GM19099 (cell line): ENCODE measurements around the gene CSHL1.

Experiments
- POLR2A ChIP-seq: IDR thresholded peaks from 3 replicates; pipeline ENCODE4 v1.6.1; 2011; ENCODE audit warnings: low read depth; ENCODE audit not compliant: insufficient read length; ENCODE audit errors: extremely low read depth

CSHL1 gene

GRCh38 chr17:63945784-63946439 lies 34.9 kb upstream of the CSHL1 start:
- TF ChIP-seq POLR2A, result peak; percentile 15

- TF ChIP-seq POLR2A, result no peak
Measured at GRCh38 chr17:63944736-63945499, 33.9 kb upstream of the CSHL1 start.

GRCh38 chr17:63943745-63944144 lies 32.7 kb upstream of the CSHL1 start:
- no peak for TF ChIP-seq POLR2A

DNA sequence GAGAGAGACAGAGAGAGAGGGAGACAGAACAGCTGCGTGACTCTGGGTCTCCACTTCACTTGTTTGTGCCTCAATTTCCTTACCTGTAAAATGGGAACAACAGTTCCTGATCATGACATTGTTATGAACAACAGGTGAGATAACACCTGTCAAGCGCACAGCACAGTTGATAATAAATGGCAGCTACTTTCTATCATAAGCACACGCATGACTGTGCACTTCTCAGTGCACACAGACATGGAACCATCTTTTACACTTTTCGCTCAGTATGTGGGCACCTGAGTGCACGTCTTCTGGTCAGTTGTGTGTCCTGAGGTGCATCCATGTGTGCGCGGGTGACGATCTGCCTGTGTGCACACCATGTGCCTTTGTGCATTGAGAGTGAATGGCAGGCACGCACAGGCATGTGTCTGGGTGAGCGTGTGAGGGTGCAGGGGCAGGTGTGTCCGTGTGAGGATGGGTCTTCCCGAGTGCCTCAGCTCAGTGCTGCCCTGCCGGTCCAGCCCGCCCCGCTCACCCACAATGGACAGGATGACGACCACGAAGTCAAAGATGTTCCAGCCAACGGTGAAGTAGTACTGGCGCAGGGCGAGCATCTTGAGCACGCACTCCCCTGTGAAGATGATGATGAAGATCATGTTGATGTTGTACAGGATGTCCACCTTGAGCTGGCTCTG lies 31.4 kb upstream of the CSHL1 start:
- TF ChIP-seq POLR2A, result no peak

DNA sequence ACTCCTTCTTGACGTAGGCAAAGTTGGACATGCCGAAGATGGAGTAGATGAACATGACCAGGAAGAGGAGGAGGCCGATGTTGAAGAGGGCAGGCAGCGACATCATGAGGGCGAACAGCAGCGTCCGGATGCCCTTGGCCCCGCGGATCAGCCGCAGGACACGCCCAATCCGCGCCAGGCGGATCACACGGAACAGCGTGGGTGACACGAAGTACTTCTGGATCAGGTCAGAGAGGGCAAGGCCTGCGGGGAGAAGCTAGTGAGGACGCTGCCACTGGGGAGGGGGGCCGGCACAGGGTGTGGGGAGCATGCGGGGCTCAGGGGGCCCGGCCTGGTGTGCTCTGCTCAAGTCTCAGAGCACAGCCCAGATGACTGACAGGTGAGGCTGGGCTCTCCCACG lies 30.7 kb upstream of the CSHL1 start:
- TF ChIP-seq POLR2A, result no peak

DNA sequence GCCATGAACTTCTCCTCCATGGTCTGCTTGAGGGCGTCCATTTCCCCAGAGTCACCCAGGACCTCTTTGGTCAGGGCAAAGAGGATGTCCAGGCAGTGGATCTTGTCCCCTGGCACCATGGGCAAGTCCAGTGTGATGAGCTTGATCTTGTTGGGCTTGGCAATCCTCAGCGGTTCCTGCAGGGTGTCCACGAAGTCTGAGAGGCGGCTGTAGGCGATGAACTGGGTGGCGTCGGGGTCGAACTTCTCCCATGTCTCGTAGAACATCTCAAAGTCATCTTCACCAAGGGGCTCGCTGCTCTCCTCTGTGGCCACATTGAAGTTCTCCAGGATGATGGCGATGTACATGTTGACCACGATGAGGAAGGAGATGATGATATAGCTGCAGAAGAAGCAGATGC lies 30.1 kb upstream of the CSHL1 start:
- no peak for TF ChIP-seq POLR2A

DNA sequence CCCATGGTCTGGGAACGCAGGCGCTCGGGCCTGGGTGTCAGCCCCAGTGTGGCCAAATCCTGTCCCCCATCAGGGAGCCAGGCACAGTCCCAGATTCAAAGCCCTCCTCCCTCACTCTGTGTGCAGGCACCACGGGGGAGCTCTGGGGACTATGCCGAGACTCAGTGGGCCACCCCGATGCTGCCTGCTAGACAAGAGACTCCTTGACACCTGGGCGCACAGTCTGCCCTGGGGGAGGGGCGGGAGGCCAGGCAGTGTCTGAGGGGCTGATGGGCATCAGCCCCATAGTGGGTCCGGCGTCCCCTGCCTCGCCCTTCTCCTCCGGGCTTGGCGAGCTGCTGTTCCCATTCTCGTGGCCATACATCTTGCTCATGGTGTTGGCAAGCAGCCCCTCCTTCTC lies 29.5 kb upstream of the CSHL1 start:
- no peak for TF ChIP-seq POLR2A

GRCh38 chr17:63939884-63940283 lies 28.8 kb upstream of the CSHL1 start:
- TF ChIP-seq POLR2A, result no peak

GRCh38 chr17:63939401-63939800 lies 28.3 kb upstream of the CSHL1 start:
- TF ChIP-seq POLR2A, result no peak

- no peak for TF ChIP-seq POLR2A
Measured at GRCh38 chr17:63937920-63938319, 26.9 kb upstream of the CSHL1 start.

- no peak for TF ChIP-seq POLR2A
Measured at GRCh38 chr17:63937319-63937718, 26.3 kb upstream of the CSHL1 start.

DNA sequence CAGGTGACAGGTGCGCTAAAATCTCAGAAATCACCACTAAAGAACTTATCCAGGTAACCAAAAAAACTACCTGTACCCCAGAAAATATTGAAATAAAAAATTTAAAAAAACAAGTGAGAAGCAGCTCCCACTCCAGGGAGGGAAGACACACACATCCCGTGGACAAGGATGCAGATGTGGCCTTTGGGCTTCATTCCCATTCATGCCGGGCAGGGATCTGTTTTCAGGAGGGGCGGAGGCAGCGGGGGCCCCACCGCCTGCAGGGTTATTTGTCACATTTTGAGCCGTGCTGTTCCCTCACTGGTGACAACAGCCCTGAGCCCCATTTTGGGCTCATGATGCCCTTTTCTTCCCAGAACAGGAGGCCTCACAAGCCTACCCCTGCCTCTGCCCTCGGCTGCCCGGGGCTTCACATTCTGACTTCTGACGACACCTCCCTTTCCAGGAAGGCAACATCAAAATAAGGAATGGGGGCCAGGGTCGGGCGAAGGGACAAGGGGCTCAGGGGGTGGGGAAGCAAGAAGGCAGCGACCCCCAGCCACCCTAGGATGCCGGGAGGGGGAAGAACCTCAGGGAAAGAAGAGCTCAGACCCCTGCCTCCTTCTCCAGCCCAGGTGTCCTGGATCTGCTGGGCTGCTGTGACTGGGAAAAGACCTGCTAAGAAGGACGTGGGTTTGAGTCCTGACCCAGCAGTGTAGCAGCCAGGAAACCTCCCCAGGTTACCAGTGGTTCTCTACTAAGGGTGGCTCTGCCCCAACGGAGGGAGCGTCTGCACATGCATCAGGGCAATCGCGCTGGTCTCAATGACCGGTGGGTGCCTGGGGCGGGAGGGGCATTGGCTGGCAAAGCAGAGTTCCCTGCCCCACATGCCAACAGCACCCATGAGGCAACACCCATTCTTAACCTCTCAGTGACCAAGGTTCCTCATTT lies 23.4 kb upstream of the CSHL1 start:
- TF ChIP-seq POLR2A, result no peak

DNA sequence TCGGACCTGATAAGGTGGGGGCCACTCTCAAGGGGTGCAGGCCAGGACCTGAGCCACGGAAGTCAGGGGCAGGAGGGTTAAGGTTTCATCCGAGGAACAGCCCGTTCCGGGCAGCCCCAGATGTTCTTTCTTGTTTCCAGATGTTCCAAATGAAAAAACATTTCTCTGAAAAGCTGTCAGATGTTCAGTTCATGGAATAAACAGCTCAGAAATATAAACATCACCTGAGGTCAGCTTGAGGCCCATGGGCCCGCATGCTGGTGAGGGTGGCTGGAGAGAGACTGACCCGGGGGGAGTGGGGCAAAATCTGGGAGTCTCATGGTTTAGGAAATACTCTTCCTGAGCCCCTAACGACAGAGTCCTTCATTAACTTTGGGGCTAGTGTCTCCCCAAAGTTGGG lies 22.5 kb upstream of the CSHL1 start:
- no peak for TF ChIP-seq POLR2A

GRCh38 chr17:63932721-63933120 lies 21.7 kb upstream of the CSHL1 start:
- TF ChIP-seq POLR2A, result no peak
